GM21381 (cell line): ENCODE measurements around the gene TUBG1.
A peak's percentile ranks its signal among the peaks of the same experiment; 100 is the strongest.
"Not testable (repeated sequence)": the region's sequence is repeated elsewhere in the genome, so short reads cannot be mapped to it uniquely, and the experiment has no call there.

Experiments
- ATAC-seq: cut with Tn5 transposase; IDR thresholded peaks from one replicate; pipeline ENCODE4 v1.9.1; 2021; ENCODE audit warnings: mild to moderate bottlenecking, moderate library complexity; ENCODE audit not compliant: unreplicated experiment

TUBG1 gene

DNA sequence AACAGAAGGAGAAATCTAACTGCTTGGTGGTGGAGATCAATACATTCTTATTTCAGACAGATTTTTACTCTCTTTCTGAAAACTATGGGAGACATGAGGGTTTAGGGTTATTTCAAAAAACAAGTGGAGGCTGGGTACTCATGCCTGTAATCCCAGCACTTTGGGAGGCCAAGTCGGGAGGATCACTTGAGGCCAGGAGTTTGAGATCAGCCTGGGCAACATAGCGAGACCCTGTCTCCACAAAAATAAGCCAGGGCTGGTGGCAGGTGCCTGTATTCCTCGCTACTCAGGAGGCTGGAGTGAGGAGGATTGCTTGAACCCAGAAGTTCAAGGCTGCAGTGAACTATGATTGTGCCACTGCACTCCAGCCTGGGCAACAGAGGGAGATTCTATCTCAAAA is 12.5 kb downstream of the TUBG1 start:
- ATAC-seq: not testable (repeated sequence)

DNA sequence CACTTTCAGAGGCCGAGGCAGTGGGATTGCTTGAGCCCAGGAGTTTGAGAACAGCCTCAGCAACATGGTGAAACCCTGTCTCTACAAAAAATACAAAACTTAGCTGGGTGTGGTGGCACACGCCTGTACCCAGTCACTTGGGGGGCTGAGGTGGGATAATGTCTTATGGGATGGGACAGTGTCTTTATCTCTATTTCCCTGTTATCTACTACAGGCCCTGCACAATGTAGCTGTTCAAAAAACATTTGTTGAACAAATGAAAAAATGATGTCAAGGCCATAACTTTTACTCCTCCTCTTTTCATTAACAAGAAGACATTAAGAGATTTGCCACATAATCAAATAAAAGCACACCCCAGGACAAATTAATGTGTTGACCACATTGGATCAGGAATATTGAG is 13.8 kb downstream of the TUBG1 start:
- ATAC-seq: no peak

DNA sequence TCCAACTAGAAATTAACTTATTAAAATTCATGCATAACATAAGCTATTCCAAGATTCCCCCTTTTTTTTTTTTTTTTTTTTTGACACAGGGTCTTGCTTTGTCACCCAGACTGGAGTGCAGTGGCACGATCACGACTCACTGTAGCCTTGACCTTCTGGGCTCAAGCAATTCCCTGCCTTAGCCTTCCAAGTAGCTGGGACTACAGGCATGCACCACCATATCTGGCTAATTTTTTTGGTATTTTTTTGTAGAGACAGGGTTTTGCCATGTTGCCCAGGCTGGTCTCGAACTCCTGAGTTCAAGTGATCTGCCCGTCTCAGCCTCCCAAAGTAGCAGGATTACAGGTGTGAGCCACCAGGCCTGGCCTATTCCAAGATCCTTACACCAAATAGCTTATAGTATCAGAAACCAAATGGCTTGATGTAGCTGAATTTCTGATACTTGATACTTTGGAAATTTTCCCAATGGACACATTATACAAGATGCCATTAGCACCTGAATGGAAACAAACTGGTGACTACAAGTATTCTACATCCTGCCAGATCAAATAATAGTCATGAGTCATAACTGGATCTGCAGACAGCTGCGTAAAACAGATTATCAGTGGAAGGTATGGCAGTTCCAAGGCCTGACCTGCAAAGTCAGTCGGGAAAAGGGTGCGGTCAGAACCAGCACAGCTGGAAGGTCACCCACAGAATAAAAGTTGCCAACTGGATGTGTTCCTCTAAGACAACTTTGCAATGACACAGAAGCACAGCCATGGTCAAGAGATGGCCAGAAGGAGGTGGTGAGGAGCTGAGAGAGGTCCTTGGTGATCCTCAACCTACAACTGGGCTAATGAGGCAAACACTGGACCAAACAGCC is 14.5 kb downstream of the TUBG1 start:
- no peak for ATAC-seq

DNA sequence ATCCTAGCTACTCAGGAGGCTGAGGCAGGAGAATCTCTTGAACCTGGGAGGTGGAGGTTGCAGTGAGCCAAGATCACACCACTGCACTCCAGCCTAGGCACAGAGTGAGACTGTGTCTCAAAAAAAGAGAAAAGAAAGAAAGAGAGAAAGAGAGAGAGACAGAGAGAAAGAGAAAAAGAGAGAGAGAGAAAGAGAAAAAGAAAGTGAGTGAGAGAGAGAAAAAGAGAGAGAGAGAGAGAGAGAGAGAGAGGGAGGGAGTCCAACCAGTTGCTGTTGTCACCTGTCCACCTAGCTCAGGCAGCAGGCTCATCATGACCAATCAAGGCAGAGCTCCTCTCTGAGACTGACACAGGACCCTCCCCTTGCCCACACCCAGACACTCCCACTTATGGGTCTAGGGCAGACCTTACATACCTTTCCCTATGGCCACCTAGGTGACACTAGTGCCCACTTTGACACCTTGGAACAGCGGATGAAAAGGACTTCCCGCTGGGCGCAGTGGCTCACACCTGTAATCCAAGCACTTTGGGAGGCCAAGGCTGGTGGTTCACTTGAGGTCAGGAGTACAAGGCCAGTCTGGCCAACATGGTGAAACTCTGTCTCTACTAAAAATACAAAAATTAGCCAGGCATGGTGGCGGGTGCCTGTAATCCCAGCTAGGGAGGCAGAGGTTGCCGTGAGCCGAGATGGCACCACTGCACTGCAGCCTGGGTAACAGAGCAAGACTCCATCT is 17.7 kb downstream of the TUBG1 start:
- ATAC-seq: not testable (repeated sequence)

DNA sequence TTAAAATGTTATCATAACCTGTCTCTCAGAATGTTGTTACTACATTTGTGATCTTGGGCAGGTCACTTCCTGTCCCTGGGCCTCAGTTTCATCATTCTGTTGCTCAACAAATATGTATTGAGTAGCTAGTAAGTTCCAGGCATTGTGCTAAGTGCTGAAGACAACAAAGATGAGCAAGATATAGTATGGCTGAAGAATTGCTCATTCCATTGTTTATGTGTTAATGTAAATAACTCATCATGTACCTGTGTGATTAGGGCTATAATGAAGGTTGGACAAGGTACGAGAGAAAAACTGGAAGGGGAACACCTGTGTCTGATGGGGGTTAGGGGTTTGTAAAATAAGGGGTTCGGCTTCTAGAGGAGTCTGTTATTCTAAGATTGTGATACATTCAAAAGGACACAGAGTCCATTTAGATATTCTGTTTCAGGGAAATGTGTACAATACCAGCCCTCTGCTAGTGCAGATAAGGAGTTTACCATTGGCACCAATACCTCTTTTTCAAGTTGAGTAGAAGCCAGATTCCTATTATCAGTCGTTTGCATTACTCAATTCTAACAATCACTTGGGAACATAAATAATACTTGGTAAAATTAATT is 20.0 kb downstream of the TUBG1 start:
- no peak for ATAC-seq

DNA sequence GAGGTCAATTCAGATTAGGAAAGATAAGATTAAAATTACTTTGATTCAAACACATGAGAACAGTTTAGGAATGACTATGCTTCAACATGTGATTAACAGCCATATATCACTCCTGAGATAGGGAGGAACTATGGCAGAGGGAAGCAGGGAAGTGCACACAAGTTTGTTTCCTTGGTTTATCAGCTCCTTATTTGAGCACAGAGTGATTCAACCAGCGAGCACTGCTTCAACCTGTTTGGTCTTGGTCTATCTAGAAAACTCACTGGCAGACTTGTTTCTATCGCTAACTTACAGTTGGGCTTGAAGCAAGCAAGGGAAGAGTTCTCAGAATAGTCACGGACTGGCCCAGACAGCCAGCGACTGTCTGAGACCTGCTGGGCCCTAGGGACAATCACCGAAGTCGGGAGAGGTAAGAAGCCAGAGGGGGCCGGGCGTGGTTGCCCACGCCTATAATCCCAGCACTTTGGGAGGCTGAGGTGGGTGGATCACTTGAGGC is 23.5 kb downstream of the TUBG1 start:
- ATAC-seq: no peak

DNA sequence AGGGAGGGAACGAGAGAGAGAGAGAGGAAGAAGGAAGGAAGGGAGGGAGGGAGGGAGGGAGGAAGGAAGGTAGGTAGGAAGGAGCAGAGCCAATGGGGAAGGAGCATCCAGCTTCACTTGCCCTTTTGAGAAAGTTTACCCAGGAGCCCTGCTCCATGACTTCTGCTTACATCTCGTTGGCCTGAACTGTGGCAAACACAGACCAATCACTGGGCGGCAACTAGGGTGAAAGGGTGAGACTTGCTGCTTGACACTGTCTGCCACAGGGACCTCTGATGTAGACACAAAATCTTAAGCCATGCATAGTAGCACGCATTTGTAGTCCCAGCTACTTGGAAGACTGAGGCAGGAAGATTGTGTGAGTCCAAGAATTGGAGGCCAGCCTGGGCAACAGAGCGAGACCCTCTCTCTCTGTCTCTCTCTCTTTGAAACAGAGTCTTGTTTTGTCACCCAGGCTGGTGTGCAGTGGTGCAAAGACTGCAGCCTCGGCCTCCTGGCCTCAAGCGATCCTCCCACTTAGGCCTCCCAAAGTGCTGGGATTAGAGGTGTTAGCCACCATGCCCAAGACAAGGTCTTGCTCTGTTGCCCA is 30.1 kb downstream of the TUBG1 start:
- no peak for ATAC-seq

DNA sequence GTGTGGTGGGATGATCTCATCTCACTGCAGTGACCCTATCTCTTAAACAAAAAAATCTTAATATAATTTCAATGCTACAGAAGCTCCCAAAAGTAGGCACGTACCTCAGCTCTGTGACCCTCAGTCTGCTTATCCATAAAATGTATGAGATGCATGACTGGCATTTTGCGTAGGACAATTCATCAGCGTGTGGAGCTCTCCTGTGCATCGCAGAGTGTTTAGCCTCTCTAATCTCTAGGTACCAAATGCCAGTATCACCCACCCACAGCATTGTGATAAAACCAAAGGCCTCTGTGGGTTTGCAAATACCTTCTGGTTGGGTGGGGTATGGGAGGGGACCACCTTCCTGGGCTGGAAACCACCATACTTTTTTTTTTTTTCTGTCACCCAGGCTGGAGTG is 30.6 kb downstream of the TUBG1 start:
- no peak for ATAC-seq

DNA sequence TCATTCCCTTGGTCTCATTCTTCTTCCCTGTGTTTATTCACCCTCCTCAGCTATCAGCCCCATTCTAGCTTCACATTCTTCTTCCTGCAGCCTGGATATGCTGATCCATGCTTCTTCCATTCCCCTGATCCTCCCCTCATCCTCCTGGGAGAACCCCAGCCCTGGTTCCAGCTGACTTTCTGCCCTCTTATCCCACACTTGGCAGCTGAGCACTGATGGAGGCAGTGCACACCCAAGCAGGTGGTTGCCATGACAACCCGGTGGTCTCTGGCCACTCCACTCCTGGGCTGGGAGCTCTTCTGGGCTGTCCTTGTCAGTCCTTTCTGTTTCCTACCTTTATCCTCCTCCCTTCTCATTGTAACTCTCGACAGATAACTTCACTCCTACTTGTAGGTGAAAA is 32.9 kb downstream of the TUBG1 start:
- no peak for ATAC-seq

DNA sequence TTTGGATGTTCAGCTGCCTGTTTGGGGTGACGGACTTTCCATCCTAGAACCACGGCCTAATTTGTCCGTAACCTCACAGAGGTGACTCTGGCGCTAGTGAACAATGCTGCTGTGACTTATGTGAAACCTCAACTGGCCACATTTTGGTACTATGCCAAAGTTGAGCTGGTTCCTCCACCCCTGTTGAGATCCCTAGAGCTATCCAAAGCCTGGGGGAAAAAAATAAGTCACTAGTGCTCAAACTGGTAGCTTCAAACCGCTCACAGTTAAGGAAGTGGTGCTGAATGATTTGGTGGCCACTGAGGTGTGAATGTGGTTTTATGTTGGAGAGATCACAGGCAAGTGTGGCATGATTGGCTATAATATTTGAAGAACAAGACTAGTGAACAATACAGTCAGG is 38.3 kb downstream of the TUBG1 start:
- ATAC-seq: no peak

DNA sequence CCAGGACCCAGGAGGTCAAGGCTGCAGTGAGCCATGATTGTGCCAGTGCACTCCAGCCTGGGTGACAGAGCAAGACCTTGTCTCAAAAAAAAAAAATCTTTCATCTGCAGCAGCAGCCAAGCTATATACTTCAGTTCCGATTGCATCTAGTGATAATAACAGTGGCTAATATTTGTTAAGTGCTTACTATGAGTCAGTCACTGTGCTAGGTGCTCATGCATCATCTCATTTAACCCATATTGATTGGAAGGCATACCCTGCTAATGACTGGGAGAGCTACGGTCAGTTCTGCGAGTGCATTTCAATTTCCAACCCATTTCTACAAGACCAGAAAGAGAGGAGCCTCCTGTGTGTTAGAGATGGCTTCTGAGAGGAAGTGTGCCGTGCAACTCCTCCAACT is 41.9 kb downstream of the TUBG1 start:
- no peak for ATAC-seq

DNA sequence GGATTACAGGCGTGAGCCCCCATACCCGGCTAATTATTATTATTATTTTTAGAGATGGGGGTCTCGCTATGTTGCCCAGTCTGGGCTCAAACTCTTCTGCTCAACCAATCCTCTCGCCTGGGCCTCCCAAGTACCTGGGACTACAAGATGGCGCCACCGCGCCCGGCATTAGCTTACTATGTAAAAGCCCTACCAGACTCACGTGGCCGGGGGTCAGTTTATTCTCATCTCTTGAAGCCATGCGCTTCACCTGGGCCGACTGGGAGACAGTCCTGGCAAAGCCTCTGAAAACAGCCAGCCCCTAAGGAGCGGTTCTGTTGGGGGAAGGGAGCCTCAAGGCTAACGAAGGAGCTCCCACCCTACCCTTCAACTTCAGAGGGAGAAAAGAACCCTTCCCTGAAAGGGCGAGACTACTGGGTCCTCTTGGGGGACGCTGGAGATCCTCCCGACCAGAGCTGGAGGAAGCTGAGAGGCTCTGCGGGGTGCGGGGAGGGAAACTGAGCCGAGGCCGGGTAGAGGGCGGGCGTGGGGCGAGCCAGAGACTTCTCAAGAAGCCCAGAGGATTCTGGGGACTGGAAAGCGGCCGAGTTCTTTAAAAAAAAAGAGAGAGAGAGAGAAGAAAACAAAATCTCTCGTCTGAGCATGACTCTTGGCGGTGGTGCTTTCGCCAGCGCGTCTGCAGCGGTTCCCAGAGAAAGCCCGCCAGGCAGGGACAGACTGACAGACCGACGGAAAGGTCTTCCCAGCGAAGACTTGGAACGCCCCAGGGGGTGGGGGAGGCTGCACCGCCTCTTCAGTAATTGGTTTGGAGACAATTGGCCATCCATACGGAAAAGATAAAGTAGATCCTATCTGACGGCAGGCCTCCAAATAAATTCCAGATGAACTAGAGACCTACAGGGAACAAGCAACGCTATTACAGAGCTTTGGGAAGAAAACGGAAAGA is 44.0 kb downstream of the TUBG1 start:
- ATAC-seq: no peak

DNA sequence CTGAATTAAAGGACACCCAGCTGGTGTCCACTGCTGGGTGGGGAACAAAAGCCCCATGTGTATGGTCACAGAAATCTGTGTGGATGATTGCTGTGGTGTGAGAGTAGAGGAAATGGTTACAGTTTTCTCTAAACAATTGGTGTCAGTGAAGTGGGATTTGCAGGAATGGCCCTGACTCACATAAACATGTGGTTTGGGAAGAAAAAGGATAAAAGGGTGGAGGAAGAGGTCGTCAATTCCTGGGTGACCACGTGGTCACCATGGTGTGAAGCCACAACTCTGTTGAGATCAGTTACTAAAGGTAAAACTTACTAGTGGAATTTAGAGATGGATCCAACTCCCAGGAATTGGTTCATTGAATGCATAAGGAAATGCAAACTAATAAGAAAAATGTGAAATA is 46.0 kb downstream of the TUBG1 start:
- ATAC-seq: no peak

DNA sequence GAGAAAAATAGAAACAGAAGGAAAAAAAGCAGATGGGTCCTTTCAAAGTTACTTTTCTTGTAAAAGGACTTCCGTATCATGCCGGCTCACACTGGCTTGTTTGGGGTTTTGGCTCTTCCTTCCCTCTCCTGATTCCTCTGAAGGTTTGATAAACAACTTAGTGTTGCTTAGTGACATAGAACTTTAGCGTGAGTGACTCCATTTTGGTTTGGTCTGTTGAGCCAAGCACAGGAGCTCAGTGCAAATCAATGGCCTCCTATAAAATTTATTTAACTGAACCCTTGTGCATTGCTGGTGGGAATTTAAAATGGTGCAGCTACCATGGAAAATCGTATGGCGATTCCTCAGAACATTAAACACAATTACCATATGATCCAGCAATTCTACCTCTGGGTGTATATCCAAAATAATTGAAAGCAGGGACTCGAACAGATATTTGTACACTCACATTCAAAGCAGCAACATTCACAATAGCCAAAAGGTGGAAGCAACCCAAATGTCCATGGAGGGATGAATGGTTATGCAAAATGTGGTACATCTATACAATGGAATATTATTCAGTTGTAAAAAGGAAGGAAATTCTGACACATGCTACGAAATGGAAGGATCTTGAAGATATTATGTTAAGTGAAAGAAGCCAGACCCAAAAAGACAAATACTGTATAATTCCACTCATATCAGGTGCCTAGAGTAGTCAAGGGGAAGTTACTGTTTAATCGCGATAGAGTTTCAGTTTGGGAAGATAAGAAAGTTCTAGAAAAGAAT is 48.5 kb downstream of the TUBG1 start:
- no peak for ATAC-seq

DNA sequence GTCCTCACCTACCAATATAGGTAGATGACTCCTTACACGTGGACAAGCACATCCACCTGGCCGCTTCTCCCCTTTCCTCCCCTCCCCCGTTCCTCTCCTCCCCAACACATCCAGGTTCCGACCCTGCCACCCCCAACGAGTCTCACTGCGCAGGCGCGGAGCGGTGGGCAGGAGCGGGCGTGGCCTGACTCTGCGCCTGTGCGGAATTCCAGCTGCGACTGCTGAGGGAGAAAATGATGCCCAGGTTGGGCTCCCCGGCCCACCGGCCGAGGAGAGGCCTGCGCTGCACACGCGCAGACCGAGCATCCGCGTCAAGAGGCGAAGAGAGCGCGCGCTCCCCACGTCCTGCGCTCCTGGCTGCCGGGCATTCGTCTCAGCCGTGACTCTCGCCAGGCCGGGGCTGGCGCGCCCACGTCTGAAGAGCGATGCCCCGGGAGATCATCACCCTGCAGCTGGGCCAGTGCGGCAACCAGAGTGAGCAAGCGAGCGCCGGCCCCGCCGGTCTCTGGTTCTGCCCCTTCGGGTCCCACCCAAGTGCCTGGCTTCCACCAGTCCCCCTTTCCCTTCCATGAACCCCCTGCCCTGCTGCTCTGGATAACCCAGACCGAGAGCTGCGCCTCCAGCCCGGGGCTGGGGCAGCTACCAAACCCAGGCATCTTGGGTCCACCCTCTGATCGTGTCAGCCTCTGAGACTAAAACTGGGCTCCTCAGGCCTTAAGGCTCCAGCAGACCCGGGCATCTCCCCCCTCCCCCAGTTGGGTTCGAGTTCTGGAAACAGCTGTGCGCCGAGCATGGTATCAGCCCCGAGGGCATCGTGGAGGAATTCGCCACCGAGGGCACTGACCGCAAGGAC is 49.8 kb downstream of the TUBG1 start, which contains the start of gene TUBG2:
TUBG2 (plus strand) TSS at position 206 of the 853 bp plus-strand sequence; CDS start at position 426, 220 bp downstream.
- ATAC-seq: peak; percentile 54

DNA sequence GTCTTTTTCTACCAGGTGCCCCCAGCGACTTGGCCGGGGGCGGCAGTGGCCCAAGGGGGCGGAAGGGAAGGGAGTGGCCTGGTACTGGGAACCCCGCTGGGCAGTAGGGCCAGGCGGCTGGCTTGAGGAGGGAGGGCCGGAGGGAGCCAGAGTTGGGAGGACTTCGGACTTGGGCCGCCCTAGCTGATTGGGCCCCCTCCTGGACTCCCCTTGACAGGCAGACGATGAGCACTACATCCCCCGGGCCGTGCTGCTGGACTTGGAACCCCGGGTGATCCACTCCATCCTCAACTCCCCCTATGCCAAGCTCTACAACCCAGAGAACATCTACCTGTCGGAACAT is 50.4 kb downstream of the TUBG1 start:
- ATAC-seq: not testable (repeated sequence)

DNA sequence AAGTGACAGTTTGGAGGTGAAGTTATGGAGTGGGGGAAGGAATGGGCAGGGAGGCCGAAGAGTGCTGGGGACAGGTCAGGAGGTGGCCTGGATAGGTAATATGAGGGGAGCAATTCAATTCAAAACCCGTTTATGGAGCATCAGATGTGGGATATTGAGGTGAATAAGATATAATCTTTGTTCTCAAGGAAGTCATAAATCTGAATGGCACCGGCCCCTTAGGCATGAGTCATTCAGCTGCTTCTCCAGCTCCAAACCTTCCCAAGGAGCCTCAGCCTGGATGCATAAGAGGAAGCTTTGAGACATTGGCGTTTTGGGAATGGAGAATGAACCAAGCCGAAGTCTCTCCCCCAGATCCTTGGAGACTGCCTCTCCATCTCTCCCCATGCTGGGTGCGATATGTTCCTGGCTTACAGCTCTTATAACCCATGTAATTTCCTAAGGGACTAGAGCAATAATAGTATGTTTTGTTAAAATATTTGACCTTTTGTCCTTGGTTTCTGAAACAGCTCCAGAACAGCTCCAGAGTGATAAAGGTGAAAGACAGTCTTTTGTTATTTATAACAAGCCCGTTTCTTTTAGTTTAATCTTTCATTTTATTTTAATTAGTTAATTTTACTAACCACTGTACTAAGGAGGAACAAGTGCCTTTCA is 51.3 kb downstream of the TUBG1 start:
- no peak for ATAC-seq
